NCI-H2029 treated with DMSO at 0.1 percent for 48 hours (cell line): Measurements from ENCODE around the gene LHPP.
"Not testable (repeated sequence)": the region's sequence is repeated elsewhere in the genome, so short reads cannot be mapped to it uniquely, and the experiment has no call there.

Experiments
- DNase-seq: peaks from one replicate; lab custom pipeline; 2025; lab: John Stamatoyannopoulos, UW

Gene LHPP

GRCh38 chr10:124537891-124538290 lies 76.3 kb downstream of the LHPP start:
- DNase-seq, result no peak

GRCh38 chr10:124538706-124539105 lies 77.1 kb downstream of the LHPP start:
- no peak for DNase-seq

GRCh38 chr10:124539935-124540641 lies 78.5 kb downstream of the LHPP start:
- DNase-seq, result no peak

GRCh38 chr10:124541076-124541903 lies 79.7 kb downstream of the LHPP start:
- DNase-seq, result no peak

- no peak for DNase-seq
Measured at GRCh38 chr10:124542336-124542735, 80.7 kb downstream of the LHPP start.

GRCh38 chr10:124543146-124543545 lies 81.5 kb downstream of the LHPP start:
- DNase-seq, result no peak

GRCh38 chr10:124543971-124544370 lies 82.3 kb downstream of the LHPP start:
- no peak for DNase-seq

GRCh38 chr10:124544711-124545110 lies 83.1 kb downstream of the LHPP start:
- no peak for DNase-seq

GRCh38 chr10:124545351-124546054 lies 83.9 kb downstream of the LHPP start:
- DNase-seq, result peak; percentile 46

GRCh38 chr10:124546055-124546369 lies 84.4 kb downstream of the LHPP start:
- peak; percentile 64 for DNase-seq

GRCh38 chr10:124546957-124547646 lies 85.5 kb downstream of the LHPP start:
- DNase-seq, result no peak

GRCh38 chr10:124547647-124548168 lies 86.1 kb downstream of the LHPP start:
- no peak for DNase-seq

- DNase-seq, result not testable (repeated sequence)
Measured at GRCh38 chr10:124549171-124549570, 87.5 kb downstream of the LHPP start.

GRCh38 chr10:124550293-124551034 lies 88.8 kb downstream of the LHPP start:
- DNase-seq, result no peak

- no peak for DNase-seq
Measured at GRCh38 chr10:124551097-124551496, 89.5 kb downstream of the LHPP start.

- no peak for DNase-seq
Measured at GRCh38 chr10:124551755-124552154, 90.1 kb downstream of the LHPP start.

GRCh38 chr10:124552691-124553276 lies 91.2 kb downstream of the LHPP start:
- DNase-seq, result no peak

GRCh38 chr10:124554085-124554858 lies 92.6 kb downstream of the LHPP start:
- no peak for DNase-seq

- no peak for DNase-seq
Measured at GRCh38 chr10:124557167-124557566, 95.5 kb downstream of the LHPP start.
